Dendritic cell treated with granulocyte-macrophage colony-stimulating factor and Interleukin-4, amounts not matched to agents 40 ng/mL and 50 ng/mL, for 4 days (primary cell): ENCODE data around the gene CAV1.
"Not testable (repeated sequence)": the region's sequence is repeated elsewhere in the genome, so short reads cannot be mapped to it uniquely, and the experiment has no call there.

Experiments used
- H3K27ac Mint-ChIP-seq: one replicate; pipeline ENCODE4 v1.8.0; 2022; ENCODE audit warnings: mild to moderate bottlenecking, mixed read lengths
- H3K27me3 Mint-ChIP-seq: one replicate; pipeline ENCODE4 v1.8.0; 2022; ENCODE audit warnings: mild to moderate bottlenecking, mixed read lengths
- H3K36me3 Mint-ChIP-seq: one replicate; pipeline ENCODE4 v1.8.0; 2022; ENCODE audit warnings: low read depth, mixed read lengths
- H3K4me1 Mint-ChIP-seq: one replicate; pipeline ENCODE4 v1.8.0; 2022; ENCODE audit warnings: low read depth, mixed read lengths
- H3K4me3 Mint-ChIP-seq: one replicate; pipeline ENCODE4 v1.8.0; 2022; ENCODE audit warnings: mild to moderate bottlenecking, moderate library complexity, mixed read lengths
- H3K9me3 Mint-ChIP-seq: one replicate; pipeline ENCODE4 v1.8.0; 2022; ENCODE audit warnings: mixed read lengths
- intact Hi-C: fragments of 100-400 bp; cut with micrococcal nuclease; formaldehyde crosslinking; loops from one replicate; pipeline ENCODE4 v1.15.0; 2022

The CAV1 gene

GRCh38 chr7:116579835-116580234 lies 55.0 kb downstream of the CAV1 start:
- Mint-ChIP-seq H3K27me3 (no peaks in the 10 kb centered on the region), H3K9me3 (no peaks in the 10 kb centered on the region), H3K4me3 (no peak overlapping the region), H3K36me3 (no peaks in the 10 kb centered on the region), H3K27ac (no peak overlapping the region), H3K4me1 (peaks cover 6% of the 10 kb centered on the region)
- intact Hi-C loops: no loop called here

GRCh38 chr7:116582164-116582732 lies 57.4 kb downstream of the CAV1 start:
- Mint-ChIP-seq H3K27me3 (peaks cover 2% of the 10 kb centered on the region), H3K4me3 (no peak overlapping the region), H3K27ac (no peak overlapping the region), H3K4me1 (peaks cover 6% of the 10 kb centered on the region), H3K36me3 (no peaks in the 10 kb centered on the region), H3K9me3 (no peaks in the 10 kb centered on the region)
- intact Hi-C loops: no loop called here

- Mint-ChIP-seq H3K27ac (no peak overlapping the region), H3K36me3 (no peaks in the 10 kb centered on the region)
Measured at GRCh38 chr7:116582806-116583444, 58.1 kb downstream of the CAV1 start.

GRCh38 chr7:116583653-116584052 lies 58.8 kb downstream of the CAV1 start:
- H3K27ac Mint-ChIP-seq: no peak overlapping the region
- H3K4me3 Mint-ChIP-seq: no peak overlapping the region
- H3K4me1 Mint-ChIP-seq: peaks cover 15% of the 10 kb centered on the region
- intact Hi-C loops: no loop called here
- no peaks in the 10 kb centered on the region for H3K9me3 Mint-ChIP-seq
- H3K36me3 Mint-ChIP-seq: no peaks in the 10 kb centered on the region
- peaks cover 4% of the 10 kb centered on the region for H3K27me3 Mint-ChIP-seq

More at GRCh38 chr7:116582806-116583444, 58.1 kb downstream of the CAV1 start:
- Mint-ChIP-seq H3K4me1 (peaks cover 7% of the 10 kb centered on the region), H3K27me3 (peaks cover 2% of the 10 kb centered on the region), H3K9me3 (no peaks in the 10 kb centered on the region), H3K4me3 (no peak overlapping the region)
- intact Hi-C loops: no loop called here

GRCh38 chr7:116584721-116585120 lies 59.9 kb downstream of the CAV1 start:
- no peaks in the 10 kb centered on the region for H3K36me3 Mint-ChIP-seq
- H3K9me3 Mint-ChIP-seq: no peaks in the 10 kb centered on the region
- H3K27ac Mint-ChIP-seq: no peak overlapping the region
- peaks cover 17% of the 10 kb centered on the region for H3K4me1 Mint-ChIP-seq
- intact Hi-C loops: no loop called here
- H3K27me3 Mint-ChIP-seq: peaks cover 4% of the 10 kb centered on the region
- H3K4me3 Mint-ChIP-seq: no peak overlapping the region

GRCh38 chr7:116585392-116585791 lies 60.6 kb downstream of the CAV1 start:
- no peak overlapping the region for H3K4me3 Mint-ChIP-seq
- peaks cover 7% of the 10 kb centered on the region for H3K27me3 Mint-ChIP-seq
- H3K4me1 Mint-ChIP-seq: peaks cover 17% of the 10 kb centered on the region
- H3K27ac Mint-ChIP-seq: no peak overlapping the region
- H3K36me3 Mint-ChIP-seq: no peaks in the 10 kb centered on the region
- intact Hi-C loops: no loop called here
- no peaks in the 10 kb centered on the region for H3K9me3 Mint-ChIP-seq

- H3K4me3 Mint-ChIP-seq: no peak overlapping the region
- intact Hi-C loops: no loop called here
- no peak overlapping the region for H3K27ac Mint-ChIP-seq
- H3K36me3 Mint-ChIP-seq: no peaks in the 10 kb centered on the region
- peaks cover 7% of the 10 kb centered on the region for H3K27me3 Mint-ChIP-seq
- peaks cover 17% of the 10 kb centered on the region for H3K4me1 Mint-ChIP-seq
- H3K9me3 Mint-ChIP-seq: no peaks in the 10 kb centered on the region
Measured at GRCh38 chr7:116585967-116586366, 61.1 kb downstream of the CAV1 start.

- H3K27ac Mint-ChIP-seq, H3K27me3 Mint-ChIP-seq, H3K4me3 Mint-ChIP-seq, intact Hi-C loops, H3K36me3 Mint-ChIP-seq, H3K9me3 Mint-ChIP-seq: not testable (repeated sequence)
- peaks cover 24% of the 10 kb centered on the region for H3K4me1 Mint-ChIP-seq
Measured at GRCh38 chr7:116587200-116587599, 62.4 kb downstream of the CAV1 start.

GRCh38 chr7:116588225-116588624 lies 63.4 kb downstream of the CAV1 start:
- intact Hi-C loops: no loop called here
- Mint-ChIP-seq H3K4me1 (peaks cover 32% of the 10 kb centered on the region), H3K27me3 (peaks cover 19% of the 10 kb centered on the region), H3K36me3 (no peaks in the 10 kb centered on the region), H3K9me3 (no peaks in the 10 kb centered on the region), H3K27ac (no peak overlapping the region), H3K4me3 (no peak overlapping the region)

- peaks cover 30% of the 10 kb centered on the region for H3K4me1 Mint-ChIP-seq
- H3K4me3 Mint-ChIP-seq: no peak overlapping the region
- no peak overlapping the region for H3K27ac Mint-ChIP-seq
- no peaks in the 10 kb centered on the region for H3K9me3 Mint-ChIP-seq
- intact Hi-C loops: loop anchor here (1.0 kb wide), 1 partner anchor 331 kb away; no protein-coding TSS in a partner anchor
- no peaks in the 10 kb centered on the region for H3K36me3 Mint-ChIP-seq
- H3K27me3 Mint-ChIP-seq: peaks cover 23% of the 10 kb centered on the region
Measured at GRCh38 chr7:116588641-116589594, 64.1 kb downstream of the CAV1 start.

GRCh38 chr7:116591202-116592040 lies 66.6 kb downstream of the CAV1 start:
- H3K9me3 Mint-ChIP-seq: no peaks in the 10 kb centered on the region
- intact Hi-C loops: loop anchor here (1.0 to 5.0 kb wide), 3 partner anchors 81 to 418 kb away; partner anchors contain the start of gene MET
- H3K27ac Mint-ChIP-seq: no peak overlapping the region
- no peak overlapping the region for H3K4me3 Mint-ChIP-seq
- H3K27me3 Mint-ChIP-seq: peaks cover 31% of the 10 kb centered on the region
- peaks cover 30% of the 10 kb centered on the region for H3K4me1 Mint-ChIP-seq
- no peaks in the 10 kb centered on the region for H3K36me3 Mint-ChIP-seq

- Mint-ChIP-seq H3K4me1 (peaks cover 30% of the 10 kb centered on the region), H3K36me3 (no peaks in the 10 kb centered on the region), H3K27ac (no peak overlapping the region), H3K27me3 (peaks cover 33% of the 10 kb centered on the region), H3K4me3 (no peak overlapping the region), H3K9me3 (no peaks in the 10 kb centered on the region)
- intact Hi-C loops: loop anchor here (5.0 kb wide), 1 partner anchor 80 kb away; the partner anchor contains the start of gene MET
Measured at GRCh38 chr7:116592041-116592355, 67.2 kb downstream of the CAV1 start.

- Mint-ChIP-seq H3K4me1 (peaks cover 30% of the 10 kb centered on the region), H3K27ac (no peak overlapping the region), H3K9me3 (no peaks in the 10 kb centered on the region), H3K27me3 (peaks cover 34% of the 10 kb centered on the region), H3K36me3 (no peaks in the 10 kb centered on the region), H3K4me3 (peak overlapping the region; percentile 60)
- intact Hi-C loops: loop anchor here (5.0 kb wide), 1 partner anchor 80 kb away; the partner anchor contains the start of gene MET
Measured at GRCh38 chr7:116592445-116592844, 67.6 kb downstream of the CAV1 start.
